ENCODE data around the gene SPAG16.

- TF ChIP-seq ARNTL (CRISPR knock-in tag; IDR thresholded peaks at IDR 0.05; ENCODE audit: borderline replicate concordance, low read depth): no peak
- no peak for TF ChIP-seq GLIS3 (CRISPR knock-in tag; IDR thresholded peaks at IDR 0.05)
- no peak for TF ChIP-seq ZNF8 (CRISPR knock-in tag; IDR thresholded peaks at IDR 0.05)
- TF ChIP-seq CREB5 (CRISPR knock-in tag; IDR thresholded peaks at IDR 0.05; ENCODE audit: low read depth): no peak
- no peak for TF ChIP-seq TSHZ2 (CRISPR knock-in tag; IDR thresholded peaks at IDR 0.05)
- no peak for TF ChIP-seq CSDC2 (CRISPR knock-in tag; IDR thresholded peaks at IDR 0.05)
- TF ChIP-seq PATZ1 (CRISPR knock-in tag; IDR thresholded peaks at IDR 0.05; ENCODE audit: borderline replicate concordance): no peak
- TF ChIP-seq RARB (CRISPR knock-in tag; IDR thresholded peaks at IDR 0.05): no peak
- no peak for TF ChIP-seq ESRRG (CRISPR knock-in tag; IDR thresholded peaks at IDR 0.05)
- TF ChIP-seq ZNF565 (CRISPR knock-in tag; conservative IDR thresholded peaks at IDR 0.05; ENCODE audit: low read depth): no peak
- peak; percentile 96 for TF ChIP-seq ISL1 (CRISPR knock-in tag; IDR thresholded peaks at IDR 0.05)
- no peak for TF ChIP-seq SNAI2 (CRISPR knock-in tag; IDR thresholded peaks at IDR 0.05)
Measured at GRCh38 chr2:213261237-213261636, 23.0 kb upstream of the SPAG16 start.
